Sigmoid colon (tissue), 7 donors: ENCODE measurements around the gene HOXD12. TPM values are rescaled to one million over a fixed set of nuclear protein-coding genes. Genes with fewer than 3 reads are reported as not detected.

Experiments
- DNase-seq: peaks from one replicate; pipeline ENCODE4 v3.0.0-alpha.2; 2019
- H3K27ac ChIP-seq, 4 donors: fragments of 200-600 bp; sonication (generic); one replicate each; pipeline ENCODE4 v1.5.1; 2016 to 2019; ENCODE audit warnings: mild to moderate bottlenecking in 1 of 4
- H3K27me3 ChIP-seq, 3 donors: fragments of 200-600 bp; sonication (generic); one replicate each; pipeline ENCODE4 v1.5.1; 2019; ENCODE audit warnings: mild to moderate bottlenecking in 1 of 3
- H3K36me3 ChIP-seq, 4 donors: fragments of 200-600 bp; sonication (generic); one replicate each; pipeline ENCODE4 v1.5.1; 2016 to 2019
- H3K4me1 ChIP-seq, 4 donors: fragments of 200-600 bp; sonication (generic); one replicate each; pipeline ENCODE4 v1.5.1; 2017 to 2019
- H3K4me3 ChIP-seq, 4 donors: fragments of 200-600 bp; sonication (generic); one replicate each; pipeline ENCODE4 v1.5.1; 2017 to 2019; ENCODE audit warnings: mild to moderate bottlenecking in 2 of 4, moderate library complexity in 1 of 4
- H3K9me3 ChIP-seq, 4 donors: fragments of 200-600 bp in 3 of 4; sonication (generic) in 3 of 4; one replicate each; pipeline versions ENCODE4 v1.5.1 to v1.6.1; 2013 to 2019
- EP300 ChIP-seq, 4 donors: sonication (generic); formaldehyde crosslinking; IDR thresholded peaks; one replicate each; pipeline ENCODE4 v1.6.1; 2017; ENCODE audit warnings: antibody characterized with exemption in 4 of 4
- POLR2A ChIP-seq, 2 donors: fragments of 450-650 bp; IDR thresholded peaks; one replicate each; pipeline ENCODE4 v1.6.1; 2016; ENCODE audit warnings: antibody characterized with exemption in 2 of 2, mild to moderate bottlenecking in 2 of 2, moderate library complexity in 2 of 2
- POLR2AphosphoS5 ChIP-seq, 4 donors: sonication (generic); formaldehyde crosslinking; IDR thresholded peaks; one replicate each; pipeline ENCODE4 v1.6.1; 2017; ENCODE audit warnings: antibody characterized with exemption in 4 of 4
- WGBS, 2 donors: extraction: QIAGEN DNeasy Blood & Tissue Kit; methylation state at CpG; one replicate each; pipeline ENCODE4 v1.1.7; 2013; 5-methylcytosine and 5-hydroxymethylcytosine counted together
- intact Hi-C: fragments of 100-400 bp; cut with DNase I; formaldehyde crosslinking; loops from one replicate; pipeline ENCODE4 v1.15.1; 2023
- polyA plus RNA-seq, 3 donors: library from polyadenylated mRNA; stranded (reverse); fragments of 200-250 nt; gene quantifications; one replicate each; pipeline ENCODE4 v1.2.3, GENCODE V29; 2013
- total RNA-seq, 4 donors: library from RNA; depleted of rRNA; stranded (reverse); fragments of >200 nt; gene quantifications; one replicate each; pipeline ENCODE4 v1.1.0, GENCODE V29; 2016
- TF ChIP-seq, protein P1 (sequence below), 4 experiments: fragments of 450-650 bp in 3 of 4; fragments of 200-600 bp in 1 of 4; IDR thresholded peaks; one replicate each; pipeline ENCODE4 v1.5.1; 2016 to 2019; ENCODE audit warnings: antibody characterized with exemption in 4 of 4, mild to moderate bottlenecking in 3 of 4, moderate library complexity in 2 of 4
- donor health status: healthy with polysubstance abuse.
- donor health status: Bipolar disorder and iron deficiency.
- donor health status: healthy.

The HOXD12 gene
- total and polyA plus RNA-seq, 7 donors: 0.15 to 1.8 (median 1.5) TPM; not detected in 3

DNA sequence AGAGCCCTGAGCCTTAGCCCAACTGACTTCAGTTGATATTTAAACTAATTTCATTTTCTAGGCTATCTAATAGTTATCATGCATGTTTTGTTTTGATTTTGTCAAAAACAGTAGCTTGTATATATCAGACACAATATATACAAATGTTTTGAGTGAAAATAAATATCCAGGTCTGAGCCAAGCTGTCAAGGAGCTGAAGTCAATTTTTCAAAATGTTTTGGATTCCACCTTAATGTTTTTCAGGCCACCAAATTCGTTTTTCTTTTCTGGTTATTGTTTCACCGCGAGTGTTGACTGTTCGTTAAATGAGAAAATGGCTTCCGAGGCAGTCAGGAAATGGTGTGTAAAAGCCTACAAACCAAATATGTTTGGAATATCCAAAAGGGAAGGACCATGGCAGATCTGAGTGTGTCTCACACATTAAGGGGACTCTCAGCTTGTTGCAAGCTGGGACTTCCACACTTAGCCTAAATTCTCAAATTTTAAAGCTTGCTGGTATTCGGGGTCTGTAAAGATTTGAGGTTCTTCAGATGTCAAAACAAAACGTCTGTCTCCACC, 2.8 kb downstream of the HOXD12 start:
- Histone ChIP-seq H3K27me3 (peaks cover 0 to 85% (median 12%) of the 10 kb centered on the region in 3 donors), H3K4me3 (no peak overlapping the region), H3K4me1 (peaks cover 0 to 60% (median 35%) of the 10 kb centered on the region in 4 donors), H3K27ac (peak overlapping the region in 3 of 4 donors; percentile 92 to 96 (median 95)), H3K9me3 (no peaks in the 10 kb centered on the region), H3K36me3 (no peaks in the 10 kb centered on the region)
- intact Hi-C loops: no loop called here
- no peak for DNase-seq
- 46 to 67% methylated on average over 7 of the region's 7 CpGs for WGBS, 2 donors
- TF ChIP-seq POLR2AphosphoS5 (IDR thresholded peaks at IDR 0.05): no peak

DNA sequence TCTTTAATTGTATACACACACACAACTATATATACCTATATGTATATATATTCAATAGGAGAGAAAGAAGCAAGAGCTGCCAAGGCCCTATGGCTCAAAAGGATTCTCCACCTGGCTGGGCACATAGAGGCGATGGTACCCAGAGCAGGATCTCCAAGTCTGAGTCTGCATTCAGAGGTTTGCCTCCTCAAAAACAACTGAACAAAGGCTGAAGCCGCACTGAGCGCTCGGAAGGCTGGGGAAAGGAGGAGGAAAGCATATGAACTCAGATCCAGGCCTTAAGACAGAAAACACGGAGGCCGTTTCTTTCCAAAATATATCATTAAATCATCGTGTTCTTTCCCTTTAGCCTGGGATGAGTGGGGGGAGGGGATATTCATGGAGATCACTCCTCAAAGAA, 3.6 kb downstream of the HOXD12 start:
- Histone ChIP-seq H3K4me3 (peak overlapping the region in 2 of 4 donors; percentile 60 to 61), H3K4me1 (peaks cover 0 to 58% (median 35%) of the 10 kb centered on the region in 4 donors), H3K27ac (peak overlapping the region in 3 of 4 donors; percentile 92 to 96 (median 95)), H3K27me3 (peaks cover 0 to 83% (median 15%) of the 10 kb centered on the region in 3 donors), H3K36me3 (no peaks in the 10 kb centered on the region), H3K9me3 (no peaks in the 10 kb centered on the region)
- TF ChIP-seq POLR2A (IDR thresholded peaks at IDR 0.05): no peak
- no peak for TF ChIP-seq EP300 (IDR thresholded peaks at IDR 0.05)
- TF ChIP-seq, protein P1, sequence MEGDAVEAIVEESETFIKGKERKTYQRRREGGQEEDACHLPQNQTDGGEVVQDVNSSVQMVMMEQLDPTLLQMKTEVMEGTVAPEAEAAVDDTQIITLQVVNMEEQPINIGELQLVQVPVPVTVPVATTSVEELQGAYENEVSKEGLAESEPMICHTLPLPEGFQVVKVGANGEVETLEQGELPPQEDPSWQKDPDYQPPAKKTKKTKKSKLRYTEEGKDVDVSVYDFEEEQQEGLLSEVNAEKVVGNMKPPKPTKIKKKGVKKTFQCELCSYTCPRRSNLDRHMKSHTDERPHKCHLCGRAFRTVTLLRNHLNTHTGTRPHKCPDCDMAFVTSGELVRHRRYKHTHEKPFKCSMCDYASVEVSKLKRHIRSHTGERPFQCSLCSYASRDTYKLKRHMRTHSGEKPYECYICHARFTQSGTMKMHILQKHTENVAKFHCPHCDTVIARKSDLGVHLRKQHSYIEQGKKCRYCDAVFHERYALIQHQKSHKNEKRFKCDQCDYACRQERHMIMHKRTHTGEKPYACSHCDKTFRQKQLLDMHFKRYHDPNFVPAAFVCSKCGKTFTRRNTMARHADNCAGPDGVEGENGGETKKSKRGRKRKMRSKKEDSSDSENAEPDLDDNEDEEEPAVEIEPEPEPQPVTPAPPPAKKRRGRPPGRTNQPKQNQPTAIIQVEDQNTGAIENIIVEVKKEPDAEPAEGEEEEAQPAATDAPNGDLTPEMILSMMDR (IDR thresholded peaks at IDR 0.05): no peak
- no peak for TF ChIP-seq POLR2AphosphoS5 (IDR thresholded peaks at IDR 0.05)
- 50 to 78% methylated on average over 7 of the region's 7 CpGs for WGBS, 2 donors
- DNase-seq: no peak
- intact Hi-C loops: no loop called here

DNA sequence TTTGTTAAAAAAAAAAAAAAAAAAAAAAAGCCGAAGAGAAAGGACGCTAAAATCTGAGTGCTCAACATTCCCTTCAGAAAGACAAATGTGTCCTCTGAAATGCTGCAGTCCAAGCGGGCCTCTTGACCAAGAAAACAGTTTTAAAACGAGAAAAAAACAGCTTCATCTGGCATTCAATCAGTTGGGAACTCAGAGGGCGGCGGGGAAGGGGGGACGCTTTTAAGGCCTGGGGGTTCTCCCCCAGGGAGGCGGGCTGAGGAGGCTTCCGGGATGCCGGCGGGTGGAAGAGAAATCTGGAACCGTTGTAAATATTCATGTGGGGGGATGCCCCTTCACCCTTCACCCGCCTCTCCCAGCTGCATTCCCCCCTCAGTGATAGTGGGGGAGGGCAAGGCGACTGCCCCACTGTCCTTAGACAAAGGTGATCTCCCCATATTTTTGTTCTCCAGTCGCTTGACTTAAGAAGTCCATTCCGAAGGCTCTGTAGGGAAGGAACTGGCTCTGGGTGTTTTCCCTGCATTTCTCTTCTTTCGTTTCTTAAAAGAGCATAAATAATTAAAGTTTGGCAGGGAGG, 4.2 kb downstream of the HOXD12 start:
- H3K4me3 ChIP-seq: peak overlapping the region; percentile 59 to 65 (median 60)
- peaks cover 0 to under 1% (median 0%) of the 10 kb centered on the region in 4 donors for H3K36me3 ChIP-seq
- H3K9me3 ChIP-seq: no peaks in the 10 kb centered on the region
- intact Hi-C loops: no loop called here
- H3K27ac ChIP-seq: peak overlapping the region in 3 of 4 donors; percentile 92 to 96 (median 95)
- peaks cover 0 to 83% (median 15%) of the 10 kb centered on the region in 3 donors for H3K27me3 ChIP-seq
- 14 to 22% methylated on average over 17 of the region's 17 CpGs for WGBS, 2 donors
- peaks cover 0 to 60% (median 39%) of the 10 kb centered on the region in 4 donors for H3K4me1 ChIP-seq
- no peak for TF ChIP-seq POLR2A (IDR thresholded peaks at IDR 0.05)
- TF ChIP-seq POLR2AphosphoS5 (IDR thresholded peaks at IDR 0.05): no peak
- TF ChIP-seq, protein P1 (IDR thresholded peaks at IDR 0.05): no peak
- TF ChIP-seq EP300 (IDR thresholded peaks at IDR 0.05): no peak
- peak; percentile 65 for DNase-seq

DNA sequence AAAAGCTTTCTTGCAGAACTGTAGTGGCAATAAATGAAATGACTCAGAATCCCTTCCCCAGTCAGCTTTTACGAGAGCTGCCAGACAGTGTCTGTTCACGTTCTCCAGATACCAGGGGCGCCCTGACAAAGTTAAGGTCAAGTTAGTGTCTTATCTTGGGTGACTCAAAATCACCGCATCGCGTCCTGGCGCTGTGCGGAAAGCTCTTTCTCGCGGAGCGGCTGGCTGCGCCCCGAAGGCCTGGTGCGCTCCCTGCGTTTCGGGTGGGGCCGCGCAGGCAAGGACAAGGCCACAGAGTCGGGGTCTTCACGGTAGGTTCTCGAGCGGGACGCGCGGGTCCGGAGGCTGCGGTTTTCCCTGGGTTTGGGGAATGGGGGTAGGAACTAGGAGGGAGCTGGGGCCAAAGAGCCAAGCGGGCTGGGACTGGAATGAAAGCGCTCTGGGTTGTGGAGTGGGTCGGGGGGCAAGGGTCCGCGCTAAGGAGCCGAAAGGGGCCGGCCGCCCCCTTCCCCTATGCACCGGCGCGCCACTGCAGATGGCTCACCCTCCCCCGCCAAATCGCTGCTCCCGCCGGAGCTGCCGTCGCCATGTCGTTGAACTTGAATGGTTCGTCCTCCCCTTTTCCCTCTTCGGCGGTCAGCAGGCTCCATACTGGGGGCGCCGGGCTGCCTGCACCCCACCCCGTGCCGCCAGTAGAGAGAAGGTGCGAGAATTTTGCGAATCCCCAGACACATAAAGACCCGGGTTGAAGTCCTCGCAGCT, 4.9 kb downstream of the HOXD12 start:
- peak; percentile 58 to 79 (median 76) for TF ChIP-seq POLR2AphosphoS5 (IDR thresholded peaks at IDR 0.05)
- TF ChIP-seq POLR2A (IDR thresholded peaks at IDR 0.05): peak in 1 of 2 donors; percentile 55
- TF ChIP-seq, protein P1 (IDR thresholded peaks at IDR 0.05): no peak
- intact Hi-C loops: no loop called here
- DNase-seq: peak; percentile 78
- peaks cover 0 to 6% (median 0%) of the 10 kb centered on the region in 4 donors for H3K36me3 ChIP-seq
- H3K4me1 ChIP-seq: peaks cover 0 to 66% (median 43%) of the 10 kb centered on the region in 4 donors
- H3K27me3 ChIP-seq: peaks cover 0 to 83% (median 15%) of the 10 kb centered on the region in 3 donors
- WGBS, 2 donors: 4 to 5% methylated on average over 56 of the region's 56 CpGs
- H3K27ac ChIP-seq: peak overlapping the region in 3 of 4 donors; percentile 92 to 96 (median 95)
- H3K4me3 ChIP-seq: peak overlapping the region; percentile 59 to 65 (median 60)
- H3K9me3 ChIP-seq: no peaks in the 10 kb centered on the region
